NCI-H1417 (cell line): Measurements from ENCODE around the gene MED4.
"Not testable (repeated sequence)": the region's sequence is repeated elsewhere in the genome, so short reads cannot be mapped to it uniquely, and the experiment has no call there.

Source experiments
- DNase-seq, 3 experiments: peaks; one replicate each; lab custom pipeline; 2025; lab: John Stamatoyannopoulos, UW

The MED4 gene

GRCh38 chr13:48094404-48094780 lies 512 bp downstream of the MED4 start:
- DNase-seq: peak in 1 of 3 experiments; percentile 47

- DNase-seq: no peak
These were observed 1.3 kb downstream of the MED4 start for GRCh38 chr13:48093588-48093987.

DNA sequence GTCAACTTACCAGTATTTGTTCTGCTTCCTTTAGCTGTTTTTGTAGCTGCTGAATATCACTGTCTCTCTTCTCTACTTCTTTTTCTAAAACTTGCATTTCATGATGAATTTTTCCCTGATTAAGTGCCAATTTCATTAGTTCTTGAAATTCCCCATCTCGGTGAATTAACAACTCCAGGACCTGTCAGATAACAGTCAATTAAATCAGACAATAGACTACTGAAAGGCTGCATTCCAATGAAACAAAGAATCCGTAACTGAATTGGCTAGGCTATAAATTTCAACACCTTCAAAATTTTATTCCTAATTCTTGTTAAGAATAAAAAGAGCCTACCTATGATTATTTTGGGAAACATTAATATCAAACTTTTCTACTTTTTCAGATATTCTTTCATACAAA lies 8.6 kb downstream of the MED4 start:
- DNase-seq: no peak

GRCh38 chr13:48081739-48082138 lies 13.2 kb downstream of the MED4 start:
- no peak for DNase-seq

DNA sequence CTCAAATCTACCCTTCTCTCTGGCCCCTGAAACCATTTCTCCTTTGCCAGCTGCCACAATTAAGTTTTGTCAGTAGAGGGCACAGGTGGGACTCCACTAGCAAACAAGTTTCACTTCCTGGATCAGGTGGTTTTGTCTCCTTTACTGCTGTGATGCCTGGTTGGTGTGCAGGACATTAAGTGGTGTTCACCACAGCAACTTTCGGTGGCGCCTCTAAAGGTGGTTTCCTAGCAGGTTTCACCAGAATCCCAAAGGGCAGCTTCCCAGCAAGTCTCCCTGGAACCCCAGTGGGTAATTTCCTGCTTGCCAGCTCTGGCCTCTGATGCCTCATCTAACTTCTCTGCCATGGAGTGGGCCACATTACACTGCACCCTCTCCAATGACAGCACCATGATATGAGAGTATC lies 16.6 kb downstream of the MED4 start:
- peak in 1 of 3 experiments; percentile 16 for DNase-seq

DNA sequence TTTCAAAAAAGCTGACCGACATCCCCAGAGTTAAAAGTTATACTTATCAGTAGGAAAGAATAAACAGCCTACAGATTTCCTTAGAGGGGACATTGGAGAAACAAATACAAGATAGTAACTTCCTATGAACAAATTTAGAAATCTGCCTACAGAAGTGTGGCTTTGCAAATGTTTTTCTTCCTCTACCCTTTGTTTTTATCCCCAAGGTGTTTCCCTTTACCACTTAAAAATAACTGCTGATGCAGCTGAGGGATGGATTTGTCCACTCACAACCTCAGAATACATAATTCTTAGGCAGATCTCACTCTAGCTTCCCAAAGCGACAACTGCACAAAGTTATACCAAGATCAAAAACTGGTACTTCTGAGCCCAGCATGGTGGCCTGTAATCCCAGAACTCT lies 20.9 kb downstream of the MED4 start:
- DNase-seq: no peak

DNA sequence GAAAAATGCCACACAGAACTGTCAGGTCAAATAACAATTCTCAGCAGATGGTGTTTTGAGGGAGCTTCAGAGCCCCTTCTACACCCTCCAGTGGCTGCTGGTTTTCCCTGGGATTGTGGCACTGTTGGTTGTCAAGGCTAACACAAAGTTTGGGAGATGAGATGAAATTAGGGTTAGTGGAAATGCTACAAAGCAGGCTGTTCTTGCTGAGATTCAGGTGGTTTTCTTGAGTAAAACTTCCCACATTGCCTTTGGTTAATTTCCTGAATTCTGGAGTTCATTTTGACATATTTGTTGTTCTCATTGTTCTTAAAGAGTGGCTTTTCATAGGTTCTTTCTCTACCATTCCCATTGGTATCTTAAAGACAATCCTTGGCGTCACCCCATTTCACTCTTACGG lies 22.1 kb downstream of the MED4 start:
- no peak for DNase-seq

DNA sequence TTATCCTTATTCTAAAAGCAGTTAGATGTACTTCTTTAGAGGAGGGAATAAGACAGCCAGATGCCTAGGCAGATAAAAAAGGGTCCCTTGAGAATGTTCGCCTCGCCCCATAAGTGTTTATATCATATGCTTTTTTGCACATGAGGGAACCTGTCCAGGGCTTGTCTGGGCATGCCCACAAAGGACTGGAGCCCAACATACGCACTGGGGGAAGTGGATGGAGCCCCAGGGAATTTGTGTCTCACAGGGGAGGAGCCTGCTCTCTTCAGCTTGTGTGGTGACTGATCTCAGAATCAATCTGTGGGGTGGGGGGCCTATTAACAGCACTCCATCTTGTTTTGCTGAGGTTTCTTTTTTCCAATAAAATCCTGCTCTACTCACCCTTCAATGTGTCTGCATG lies 22.6 kb downstream of the MED4 start:
- no peak for DNase-seq

- DNase-seq: no peak
These were observed 24.0 kb downstream of the MED4 start for GRCh38 chr13:48070942-48071341.

- no peak for DNase-seq
These were observed 25.3 kb downstream of the MED4 start for GRCh38 chr13:48069573-48069972.

GRCh38 chr13:48068952-48069351 lies 26.0 kb downstream of the MED4 start:
- no peak for DNase-seq

GRCh38 chr13:48068036-48068435 lies 26.9 kb downstream of the MED4 start:
- DNase-seq: no peak

DNA sequence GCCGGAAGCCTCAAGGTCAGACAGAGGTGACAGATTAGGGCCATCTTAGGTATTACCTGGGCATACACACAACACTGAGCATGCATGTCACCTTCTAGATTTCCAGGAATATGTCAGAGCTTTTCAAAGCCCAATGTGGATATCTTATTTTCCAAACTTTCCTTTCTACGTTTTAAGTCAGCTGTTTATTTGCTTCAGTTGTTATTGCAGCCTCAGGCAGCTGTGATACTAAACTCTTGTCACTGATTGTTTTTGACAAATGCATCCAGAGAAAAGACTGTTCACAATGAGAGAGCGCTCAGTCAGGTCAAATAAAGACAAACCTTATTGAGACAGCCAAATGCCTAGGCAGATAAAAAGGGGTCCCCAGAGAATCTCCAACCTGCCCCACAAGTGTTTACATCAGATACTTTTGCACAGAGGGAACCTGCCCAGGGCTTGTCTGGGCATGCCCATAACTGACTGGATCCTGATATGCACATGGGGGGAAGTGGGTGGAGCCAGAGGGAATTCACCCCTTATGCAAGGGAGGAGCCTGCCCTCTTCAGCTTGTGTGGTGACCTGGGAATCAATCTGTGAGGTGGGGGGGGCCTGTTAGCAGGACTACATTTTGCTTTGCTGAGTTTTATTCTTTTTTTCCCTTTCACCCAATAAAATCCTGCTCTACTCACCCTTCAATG lies 28.5 kb downstream of the MED4 start:
- peak in 1 of 3 experiments; percentile 5 for DNase-seq

- not testable (repeated sequence) for DNase-seq
These were observed 35.0 kb downstream of the MED4 start for GRCh38 chr13:48059951-48060350.

DNA sequence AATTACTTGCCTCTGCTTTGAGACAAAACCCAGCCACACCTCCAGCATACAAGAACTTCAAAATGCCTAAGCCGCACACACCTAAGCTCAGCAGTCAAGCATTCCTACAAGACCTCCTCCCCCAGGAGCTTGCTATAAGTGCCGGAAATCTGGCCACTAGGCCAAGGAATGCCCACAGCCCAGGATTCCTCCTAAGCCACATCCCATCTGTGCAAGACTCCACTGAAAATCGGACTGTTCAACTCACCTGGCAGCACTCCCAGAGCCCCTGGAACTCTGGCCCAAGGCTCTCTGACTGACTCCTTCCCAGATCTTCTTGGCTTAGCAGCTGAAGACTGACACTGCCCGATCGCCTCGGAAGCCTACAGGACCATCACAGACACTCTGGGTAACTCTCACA lies 36.4 kb downstream of the MED4 start:
- not testable (repeated sequence) for DNase-seq

DNA sequence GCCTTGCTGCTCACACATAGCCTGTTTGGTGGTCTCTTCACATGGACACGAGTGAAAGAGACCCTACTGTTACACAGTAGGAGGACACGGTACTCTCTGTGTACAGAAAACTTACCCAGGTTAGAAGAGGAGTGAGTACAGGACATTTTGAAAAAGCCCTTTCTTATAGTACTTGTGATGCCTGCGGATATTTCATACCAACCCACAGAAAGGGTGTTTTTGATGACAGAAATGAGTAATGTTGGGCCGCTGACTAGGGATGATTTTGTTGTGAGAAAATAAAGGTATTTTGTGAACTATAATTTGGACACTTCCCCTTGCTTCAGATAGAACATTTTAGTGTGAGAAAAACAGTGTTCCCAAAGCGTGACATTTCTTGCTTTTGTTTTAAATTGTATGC lies 39.2 kb downstream of the MED4 start:
- no peak for DNase-seq

- DNase-seq: no peak
These were observed 40.3 kb downstream of the MED4 start for GRCh38 chr13:48054601-48055000.

DNA sequence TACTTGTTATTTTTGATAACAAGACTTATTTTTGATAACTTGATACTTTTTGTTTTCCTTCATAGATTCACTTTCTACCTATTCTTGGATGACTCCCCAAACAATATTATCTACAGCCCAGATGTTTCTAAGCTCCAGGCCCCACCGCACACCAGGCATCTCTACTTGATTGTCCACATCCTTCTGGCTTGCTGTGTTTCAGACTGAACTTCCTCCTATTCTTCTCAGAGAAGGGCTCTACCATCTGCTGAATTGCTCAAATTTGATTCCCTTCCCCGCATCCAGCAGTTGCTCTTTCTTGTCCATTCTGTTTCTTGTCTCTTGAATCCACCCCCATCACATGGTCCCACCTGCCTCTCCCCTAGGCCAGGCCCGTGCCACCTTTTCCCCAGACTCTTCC lies 44.4 kb downstream of the MED4 start:
- DNase-seq: no peak

DNA sequence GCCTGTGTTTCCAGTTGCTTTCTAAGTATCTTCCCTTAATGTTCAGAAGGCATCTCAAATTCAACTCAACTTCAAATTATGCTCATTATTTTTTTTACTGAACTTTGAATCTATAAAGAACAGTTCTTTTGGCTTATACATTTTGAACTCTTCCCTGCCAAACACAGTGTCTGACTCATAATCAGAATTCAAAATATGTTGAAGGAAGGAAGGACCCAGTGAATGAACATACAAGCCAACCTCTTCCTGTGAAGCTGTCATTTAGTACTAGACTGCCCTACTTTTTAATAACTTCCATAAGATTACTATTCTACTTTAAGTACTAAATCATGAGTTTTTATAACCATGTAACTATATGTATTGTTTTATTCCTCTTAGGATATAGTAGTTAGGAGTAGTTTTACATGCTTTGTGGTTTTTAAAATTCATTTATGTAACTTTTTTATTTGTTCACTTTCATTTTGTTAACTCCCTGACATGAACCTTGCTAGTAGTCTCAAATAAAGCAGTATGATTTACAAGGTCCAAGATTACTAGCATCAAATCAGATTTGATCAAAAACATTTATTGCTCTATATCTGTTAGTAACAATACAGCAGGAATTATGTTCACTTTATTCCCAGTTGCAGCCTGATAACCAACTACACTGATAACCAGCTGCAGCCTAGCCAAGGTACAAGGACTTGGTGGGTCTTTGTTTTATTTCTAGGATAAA lies 51.0 kb downstream of the MED4 start:
- DNase-seq: no peak

DNA sequence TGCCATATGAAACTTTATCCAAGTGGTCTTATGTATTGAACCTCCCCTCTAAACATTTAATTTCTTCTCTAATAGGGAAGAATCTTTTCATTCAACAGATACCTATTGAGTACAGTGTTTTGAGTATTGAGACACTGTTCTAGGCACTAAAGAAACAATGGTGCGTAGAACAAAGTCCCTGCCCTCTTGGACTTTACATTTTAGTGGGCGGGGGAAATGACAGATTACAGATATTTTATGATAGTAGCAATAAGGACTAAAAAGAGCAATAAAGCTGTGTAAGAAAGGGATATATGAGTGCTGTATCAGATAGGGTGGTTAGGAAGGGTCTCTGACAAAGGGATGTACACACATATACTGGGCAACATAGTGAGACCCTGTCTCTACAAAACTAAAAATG lies 52.0 kb downstream of the MED4 start:
- no peak for DNase-seq

- no peak for DNase-seq
These were observed 54.0 kb downstream of the MED4 start for GRCh38 chr13:48040896-48041295.

- DNase-seq: no peak
These were observed 54.9 kb downstream of the MED4 start for GRCh38 chr13:48040049-48040448.

DNA sequence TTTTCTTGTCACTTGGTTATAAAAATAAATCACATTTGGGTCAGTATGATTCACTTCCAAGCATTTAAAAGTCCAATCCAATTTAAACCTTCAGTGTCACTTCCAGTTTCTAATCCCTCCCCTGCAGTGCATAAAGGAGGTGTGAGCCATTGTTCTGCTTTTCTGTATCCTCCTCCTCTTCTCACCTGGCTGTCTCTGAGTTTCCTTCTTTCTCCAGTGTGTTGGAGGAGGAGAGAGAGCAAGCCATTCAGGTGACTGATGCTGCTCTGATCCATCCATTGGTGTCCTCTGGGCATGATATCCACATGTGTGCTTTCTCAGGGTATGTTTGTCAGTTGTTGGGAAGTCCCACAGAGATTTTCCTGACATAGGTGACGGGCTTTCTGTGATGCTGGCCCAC lies 56.1 kb downstream of the MED4 start:
- peak in 1 of 3 experiments; percentile 21 for DNase-seq
